ENCODE measurements around the gene GPBAR1.

Gene GPBAR1

GRCh38 chr2:218312267-218312756, 51.5 kb downstream of the GPBAR1 start:
- DNase-seq (ENCODE audit: low read depth), result no peak
- H3K4me3 ChIP-seq (ENCODE audit: low read depth, low read length), result no peak overlapping the region
- TF ChIP-seq CTCF (IDR thresholded peaks at IDR 0.05; ENCODE audit: insufficient read depth, low read depth, low read length, missing control alignments), result no peak

GRCh38 chr2:218313356-218313755, 52.5 kb downstream of the GPBAR1 start:
- DNase-seq (ENCODE audit: low read depth), result no peak
- no peak for TF ChIP-seq CTCF (IDR thresholded peaks at IDR 0.05; ENCODE audit: insufficient read depth, low read depth, low read length, missing control alignments)
- H3K4me3 ChIP-seq (ENCODE audit: low read depth, low read length), result no peak overlapping the region

All from GM12865 (cell line).